Measurements from ENCODE around the gene ESAM. TPM values are rescaled to one million over a fixed set of nuclear protein-coding genes. Genes with fewer than 3 reads are reported as not detected.
A peak's percentile ranks its signal among the peaks of the same experiment; 100 is the strongest.

The ESAM gene
- total RNA-seq, result 100 to 1,000 TPM in 1 of 9 donors, 10 to 100 TPM in 8; 24.8 to 111 (median 43.3) TPM
- polyA plus RNA-seq, result 10 to 100 TPM; 35.9 to 81.2 TPM
- long read RNA-seq, donor 1, transcript ESAM-201 (7 exons, 1,826 nt), result major isoform, 27 of 73 reads
- long read RNA-seq, donor 1, partial matches to known transcripts, result 15 of 73 reads
- long read RNA-seq, donor 1, other reads (novel, unspliced or antisense), result 22 of 73 reads
- long read RNA-seq, donor 2, transcript ESAM-202 (7 exons, 1,833 nt), result minor isoform, 13 of 239 reads
- long read RNA-seq, donor 2, transcript ESAM-201 (7 exons, 1,826 nt), result major isoform, 171 of 239 reads
- long read RNA-seq, donor 2, partial matches to known transcripts, result 15 of 239 reads
- long read RNA-seq, donor 2, other reads (novel, unspliced or antisense), result 37 of 239 reads
- long read RNA-seq, donor 3, transcript ESAM-201 (7 exons, 1,826 nt), result major isoform, 28 of 53 reads
- long read RNA-seq, donor 3, partial matches to known transcripts, result 7 of 53 reads
- long read RNA-seq, donor 3, other reads (novel, unspliced or antisense), result 13 of 53 reads

- peak in 1 of 2 donors; percentile 87 for TF ChIP-seq POLR2A (IDR thresholded peaks at IDR 0.05)
- peak in 1 of 12 donors; percentile 10 for TF ChIP-seq CTCF (IDR thresholded peaks at IDR 0.05)
- no peaks in the 10 kb centered on the region for H3K9me3 ChIP-seq
- H3K4me3 ChIP-seq, result peak within 1 kb of the TSS; percentile 57 to 95 (median 82)
- peaks cover 0 to 50% (median 30%) of the 10 kb centered on the region in 12 donors for H3K4me1 ChIP-seq
- DNase-seq, result peak; percentile 66 to 82 (median 79)
- intact Hi-C loops (cut with DNase I), result loop anchor here in 9 of 10 donors (1.0 to 10.0 kb wide), 10 partner anchors 35 to 93 kb away; partner anchors contain the start of genes SIAE (in 3 of the 9) and SPA17 (in 3 of the 9)
- peak in 3 of 4 donors; percentile 8 to 57 (median 56) for ATAC-seq
- peaks cover 0 to 35% (median 20%) of the 10 kb centered on the region in 9 donors for H3K36me3 ChIP-seq
- peak within 1 kb of the TSS; percentile 81 to 99 (median 94) for H3K27ac ChIP-seq
- 0 to 6% (median 1%) methylated on average over 3 to 55 of the region's 55 CpGs for WGBS, 4 donors
- peaks cover 0 to 56% (median 36%) of the 10 kb centered on the region in 9 donors for H3K27me3 ChIP-seq
Observed at GRCh38 chr11:124762105-124762623, at the start of gene ESAM. Gene ESAM (minus strand): TSS chr11:124762290. CDS start chr11:124762154, 136 bp downstream.

GRCh38 chr11:124811399-124812125, 49.5 kb upstream of the ESAM start:
- no peak for DNase-seq
- no peaks in the 10 kb centered on the region for H3K9me3 ChIP-seq
- intact Hi-C loops (cut with DNase I), result no loop called here
- 82 to 87% (median 85%) methylated on average over 10 of the region's 10 CpGs for WGBS, 4 donors
- no peak overlapping the region for H3K27ac ChIP-seq
- H3K27me3 ChIP-seq, result peaks cover 0 to 10% (median 0%) of the 10 kb centered on the region in 9 donors
- no peaks in the 10 kb centered on the region for H3K4me1 ChIP-seq
- peaks cover 0 to 8% (median 0%) of the 10 kb centered on the region in 9 donors for H3K36me3 ChIP-seq
- TF ChIP-seq CTCF (IDR thresholded peaks at IDR 0.05), result no peak
- no peak for TF ChIP-seq POLR2A (IDR thresholded peaks at IDR 0.05)
- no peak for ATAC-seq
- no peak overlapping the region for H3K4me3 ChIP-seq

GRCh38 chr11:124807660-124808270, 45.7 kb upstream of the ESAM start:
- intact Hi-C loops (cut with DNase I), result no loop called here
- Histone ChIP-seq H3K4me3 (no peak overlapping the region), H3K36me3 (peaks cover 0 to 16% (median 5%) of the 10 kb centered on the region in 9 donors), H3K27ac (no peak overlapping the region), H3K4me1 (no peaks in the 10 kb centered on the region), H3K9me3 (no peaks in the 10 kb centered on the region), H3K27me3 (no peaks in the 10 kb centered on the region)
- WGBS, 4 donors, result 65 to 83% (median 72%) methylated on average over 6 of the region's 6 CpGs
- no peak for ATAC-seq
- TF ChIP-seq POLR2A (IDR thresholded peaks at IDR 0.05) (no peak), CTCF (IDR thresholded peaks at IDR 0.05) (no peak)
- DNase-seq, result no peak
